ENCODE measurements around the gene IRS2. TPM values are rescaled to one million over a fixed set of nuclear protein-coding genes. Genes with fewer than 3 reads are reported as not detected.
A peak's percentile ranks its signal among the peaks of the same experiment; 100 is the strongest.

Gene IRS2
- total RNA-seq, 1 experiment from 2014 or later: 41.8 TPM

DNA sequence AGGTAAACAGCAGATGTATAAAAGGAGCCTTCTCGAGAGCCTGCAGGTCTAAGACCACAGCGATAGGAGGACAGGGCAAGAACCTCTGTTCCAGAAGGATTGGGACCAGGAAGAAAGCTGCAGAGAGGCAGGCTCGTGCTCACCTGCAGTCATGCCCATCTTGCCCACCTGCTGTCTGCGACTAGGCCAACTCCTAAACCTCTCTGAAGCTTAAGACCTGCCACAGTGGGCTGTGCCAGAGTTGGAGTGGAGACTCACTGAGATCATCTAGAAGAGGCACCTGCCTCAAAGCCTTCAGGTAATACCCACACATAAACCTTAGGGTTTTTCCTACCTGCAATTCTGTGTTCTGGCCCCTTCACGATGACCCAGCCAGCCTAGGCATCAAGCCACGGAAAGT lies 68.7 kb downstream of the IRS2 start:
- intact Hi-C loops (cut with micrococcal nuclease): no loop called here
- Mint-ChIP-seq H3K27me3 (ENCODE audit: insufficient read depth, unreplicated experiment) (no peaks in the 10 kb centered on the region), H3K27ac (ENCODE audit: low read depth, unreplicated experiment) (no peak overlapping the region), H3K9me3 (ENCODE audit: unreplicated experiment) (no peaks in the 10 kb centered on the region), H3K4me1 (ENCODE audit: insufficient read depth, unreplicated experiment) (peaks cover 9% of the 10 kb centered on the region), H3K36me3 (ENCODE audit: insufficient read depth, unreplicated experiment) (no peaks in the 10 kb centered on the region), H3K4me3 (ENCODE audit: unreplicated experiment) (no peak overlapping the region)
- TF ChIP-seq, protein P1, sequence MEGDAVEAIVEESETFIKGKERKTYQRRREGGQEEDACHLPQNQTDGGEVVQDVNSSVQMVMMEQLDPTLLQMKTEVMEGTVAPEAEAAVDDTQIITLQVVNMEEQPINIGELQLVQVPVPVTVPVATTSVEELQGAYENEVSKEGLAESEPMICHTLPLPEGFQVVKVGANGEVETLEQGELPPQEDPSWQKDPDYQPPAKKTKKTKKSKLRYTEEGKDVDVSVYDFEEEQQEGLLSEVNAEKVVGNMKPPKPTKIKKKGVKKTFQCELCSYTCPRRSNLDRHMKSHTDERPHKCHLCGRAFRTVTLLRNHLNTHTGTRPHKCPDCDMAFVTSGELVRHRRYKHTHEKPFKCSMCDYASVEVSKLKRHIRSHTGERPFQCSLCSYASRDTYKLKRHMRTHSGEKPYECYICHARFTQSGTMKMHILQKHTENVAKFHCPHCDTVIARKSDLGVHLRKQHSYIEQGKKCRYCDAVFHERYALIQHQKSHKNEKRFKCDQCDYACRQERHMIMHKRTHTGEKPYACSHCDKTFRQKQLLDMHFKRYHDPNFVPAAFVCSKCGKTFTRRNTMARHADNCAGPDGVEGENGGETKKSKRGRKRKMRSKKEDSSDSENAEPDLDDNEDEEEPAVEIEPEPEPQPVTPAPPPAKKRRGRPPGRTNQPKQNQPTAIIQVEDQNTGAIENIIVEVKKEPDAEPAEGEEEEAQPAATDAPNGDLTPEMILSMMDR (IDR thresholded peaks at IDR 0.05; ENCODE audit: unreplicated experiment): no peak
- CTCF ChIA-PET: no interaction called here
- no peak for DNase-seq (ENCODE audit: unreplicated experiment)
- POLR2A ChIA-PET: interaction anchor here (0.6 to 0.9 kb wide), 2 partner anchors 26 to 503 kb away, joined by 3 read pairs; no protein-coding TSS in a partner anchor
- no TSS peak for BruUV-seq (replicated peaks)

DNA sequence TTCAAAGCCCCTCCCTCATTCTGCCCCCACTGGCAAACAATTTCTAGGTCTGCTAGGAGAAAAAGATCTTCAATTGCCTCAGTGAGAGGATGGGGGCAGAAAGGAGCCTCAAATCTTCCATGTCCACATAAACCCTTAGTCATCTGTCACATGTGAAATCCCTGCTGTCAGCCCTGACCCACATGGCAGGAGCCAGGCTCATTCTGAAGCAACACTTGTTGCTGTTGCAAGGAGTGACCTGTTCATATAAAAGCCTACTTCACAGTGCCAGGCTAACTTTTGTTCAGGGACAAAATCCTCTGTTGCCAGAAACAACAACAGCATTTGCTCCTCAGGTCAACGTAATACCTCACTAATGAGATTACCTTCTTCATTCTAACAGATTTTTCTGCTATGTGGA lies 70.5 kb downstream of the IRS2 start:
- Mint-ChIP-seq H3K4me3 (ENCODE audit: unreplicated experiment) (no peak overlapping the region), H3K9me3 (ENCODE audit: unreplicated experiment) (no peaks in the 10 kb centered on the region), H3K4me1 (ENCODE audit: insufficient read depth, unreplicated experiment) (peaks cover 9% of the 10 kb centered on the region), H3K36me3 (ENCODE audit: insufficient read depth, unreplicated experiment) (no peaks in the 10 kb centered on the region), H3K27ac (ENCODE audit: low read depth, unreplicated experiment) (no peak overlapping the region), H3K27me3 (ENCODE audit: insufficient read depth, unreplicated experiment) (no peaks in the 10 kb centered on the region)
- intact Hi-C loops (cut with micrococcal nuclease): no loop called here
- no TSS peak for BruUV-seq (replicated peaks)
- peak; percentile 78 for DNase-seq (ENCODE audit: unreplicated experiment)
- CTCF ChIA-PET: no interaction called here
- TF ChIP-seq, protein P1 (IDR thresholded peaks at IDR 0.05; ENCODE audit: unreplicated experiment): no peak
- POLR2A ChIA-PET: interaction anchor here (0.6 kb wide), 1 partner anchor 762 kb away, joined by 3 read pairs; no protein-coding TSS in a partner anchor

DNA sequence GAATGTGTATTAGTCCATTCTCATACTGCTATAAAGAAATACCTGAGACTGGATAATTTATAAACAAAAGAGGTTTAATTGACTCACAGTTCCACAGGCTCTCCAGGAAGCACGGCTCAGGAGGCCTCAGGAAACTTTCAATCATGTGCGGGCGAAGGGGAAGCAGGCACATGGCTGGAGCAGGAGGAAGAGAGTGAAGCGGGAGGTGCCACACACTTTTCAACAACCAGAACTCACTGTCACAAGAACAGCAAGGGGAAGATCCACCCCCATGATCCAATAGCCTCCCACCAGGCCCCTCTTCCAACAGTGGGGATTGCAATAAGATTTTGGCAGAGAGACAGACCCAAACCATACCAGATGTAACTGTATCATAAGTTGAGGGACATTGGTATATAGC lies 72.7 kb downstream of the IRS2 start:
- Mint-ChIP-seq H3K27ac (ENCODE audit: low read depth, unreplicated experiment) (no peak overlapping the region), H3K9me3 (ENCODE audit: unreplicated experiment) (no peaks in the 10 kb centered on the region), H3K27me3 (ENCODE audit: insufficient read depth, unreplicated experiment) (no peaks in the 10 kb centered on the region), H3K4me1 (ENCODE audit: insufficient read depth, unreplicated experiment) (peaks cover 9% of the 10 kb centered on the region), H3K36me3 (ENCODE audit: insufficient read depth, unreplicated experiment) (no peaks in the 10 kb centered on the region), H3K4me3 (ENCODE audit: unreplicated experiment) (no peak overlapping the region)
- POLR2A ChIA-PET: interaction anchor here (1.1 kb wide), 1 partner anchor 278 kb away, joined by 4 read pairs; no protein-coding TSS in a partner anchor
- intact Hi-C loops (cut with micrococcal nuclease): no loop called here
- CTCF ChIA-PET: interaction anchor here (0.7 to 0.9 kb wide), 3 partner anchors 11 to 394 kb away, joined by 3 to 4 read pairs (median 3); no protein-coding TSS in a partner anchor
- no TSS peak for BruUV-seq (replicated peaks)
- DNase-seq (ENCODE audit: unreplicated experiment): no peak
- TF ChIP-seq, protein P1 (IDR thresholded peaks at IDR 0.05; ENCODE audit: unreplicated experiment): no peak

DNA sequence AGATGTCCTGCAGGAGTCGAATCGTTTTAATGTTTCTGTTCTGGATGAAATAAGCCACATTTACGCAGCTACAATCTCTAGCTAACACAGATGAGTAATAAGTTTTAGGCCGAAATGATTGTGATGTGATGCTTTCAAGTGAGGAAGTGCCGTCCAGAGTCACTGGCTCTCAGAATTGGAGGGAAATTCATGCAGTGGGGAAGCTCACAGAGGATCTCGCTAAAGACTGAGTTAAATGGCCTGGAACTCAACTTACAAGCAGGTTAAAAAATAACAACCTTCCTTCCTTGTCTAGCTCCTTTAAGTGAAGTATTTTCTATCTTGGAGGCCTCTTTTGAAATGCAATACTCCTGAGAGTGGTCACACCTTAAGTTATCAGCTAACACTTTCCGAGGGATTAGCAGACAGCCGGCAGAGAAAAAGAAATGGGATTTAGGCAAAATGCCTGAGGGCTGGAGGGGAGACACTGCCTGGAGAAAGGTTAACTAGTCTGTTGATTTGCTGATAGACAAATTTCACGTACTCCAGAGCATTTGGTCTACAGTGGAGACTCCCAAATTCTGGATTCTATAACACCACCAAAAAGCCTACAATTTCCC lies 74.2 kb downstream of the IRS2 start:
- TF ChIP-seq, protein P1 (IDR thresholded peaks at IDR 0.05; ENCODE audit: unreplicated experiment): no peak
- no peak for DNase-seq (ENCODE audit: unreplicated experiment)
- Mint-ChIP-seq H3K4me3 (ENCODE audit: unreplicated experiment) (no peak overlapping the region), H3K27me3 (ENCODE audit: insufficient read depth, unreplicated experiment) (no peaks in the 10 kb centered on the region), H3K27ac (ENCODE audit: low read depth, unreplicated experiment) (no peak overlapping the region), H3K4me1 (ENCODE audit: insufficient read depth, unreplicated experiment) (peaks cover 10% of the 10 kb centered on the region), H3K9me3 (ENCODE audit: unreplicated experiment) (no peaks in the 10 kb centered on the region), H3K36me3 (ENCODE audit: insufficient read depth, unreplicated experiment) (no peaks in the 10 kb centered on the region)
- CTCF ChIA-PET: interaction anchor here (0.6 to 1.0 kb wide), 3 partner anchors 25 to 797 kb away, joined by 3 read pairs; no protein-coding TSS in a partner anchor
- POLR2A ChIA-PET: no interaction called here
- no TSS peak for BruUV-seq (replicated peaks)
- intact Hi-C loops (cut with micrococcal nuclease): no loop called here

All from MCF 10A (cell line).